Aorta (tissue), 5 donors: ENCODE measurements around the gene UBAC2. TPM values are rescaled to one million over a fixed set of nuclear protein-coding genes. Genes with fewer than 3 reads are reported as not detected.

ENCODE experiments used
- ATAC-seq: fragments of 200-7000 bp; cut with Tn5 transposase; one replicate; pipeline ENCODE4 v1.9.1; 2022; ENCODE audit warnings: moderate library complexity; ENCODE audit not compliant: low FRiP score
- DNase-seq, 2 donors: peaks; one replicate each; pipeline ENCODE4 v3.0.0-alpha.2; 2020
- H3K27ac ChIP-seq, 2 donors: one replicate each; pipeline ENCODE4 v1.5.1; 2013; ENCODE audit warnings: low read length in 2 of 2, mild to moderate bottlenecking in 2 of 2, moderate library complexity in 2 of 2, control low read depth in 1 of 2, inconsistent platforms in 1 of 2, low read depth in 1 of 2
- H3K27me3 ChIP-seq, 2 donors: one replicate each; pipeline ENCODE4 v1.6.1; 2013; ENCODE audit warnings: control low read depth in 1 of 2, low read length in 1 of 2, mild to moderate bottlenecking in 1 of 2, moderate library complexity in 1 of 2; ENCODE audit not compliant: insufficient read depth in 2 of 2, control insufficient read depth in 1 of 2
- H3K36me3 ChIP-seq, 2 donors: one replicate each; pipeline ENCODE4 v1.6.1; 2013; ENCODE audit warnings: control low read depth in 1 of 2, low read length in 1 of 2, mild to moderate bottlenecking in 1 of 2; ENCODE audit not compliant: insufficient read depth in 2 of 2, control insufficient read depth in 1 of 2
- H3K4me1 ChIP-seq, 2 donors: one replicate each; pipeline ENCODE4 v1.6.1; 2013; ENCODE audit warnings: low read length in 2 of 2, control low read depth in 1 of 2, mild to moderate bottlenecking in 1 of 2, moderate library complexity in 1 of 2; ENCODE audit not compliant: insufficient read depth in 2 of 2, control insufficient read depth in 1 of 2
- H3K4me3 ChIP-seq, 2 donors: one replicate each; pipeline ENCODE4 v1.5.1; 2013; ENCODE audit warnings: low read length in 2 of 2, control low read depth in 1 of 2, mild to moderate bottlenecking in 1 of 2
- H3K9me3 ChIP-seq: one replicate; pipeline ENCODE4 v1.6.1; 2013; ENCODE audit warnings: mild to moderate bottlenecking, low read length; ENCODE audit not compliant: control insufficient read depth
- WGBS, 2 donors: extraction: QIAGEN DNeasy Blood & Tissue Kit; methylation state at CpG; one replicate each; pipeline ENCODE4 v1.1.7; 2013; 5-methylcytosine and 5-hydroxymethylcytosine counted together
- intact Hi-C, 2 donors: fragments of 100-400 bp; cut with DNase I; formaldehyde crosslinking; loops; one replicate each; pipeline versions ENCODE4 v1.14.2 to v1.15.0; 2022
- polyA plus RNA-seq, 2 donors: library from polyadenylated mRNA; stranded (reverse); fragments of 200-250 nt; gene quantifications; one replicate each; pipeline ENCODE4 v1.2.3, GENCODE V29; 2013
- total RNA-seq, 2 donors: library from RNA; stranded (reverse); fragmentation: NEBNext Ultra II Directional; extraction: Animal tissue kit (Norgen Biotek cat#: 25700); gene quantifications; one replicate each; pipeline ENCODE4 v1.2.1, GENCODE V29; 2021
- donor health status: healthy with polysubstance abuse.
- donor health status: Bipolar disorder and iron deficiency.
- donor health status: DM: no; HTN: no; CAD: no.
- donor health status: DM: no; HTN: no; CAD: no.
- donor health status: DM: yes; HTN: yes; CAD: no.

UBAC2 gene
- total and polyA plus RNA-seq, 4 donors: 44.4 to 54.2 (median 48.5) TPM

DNA sequence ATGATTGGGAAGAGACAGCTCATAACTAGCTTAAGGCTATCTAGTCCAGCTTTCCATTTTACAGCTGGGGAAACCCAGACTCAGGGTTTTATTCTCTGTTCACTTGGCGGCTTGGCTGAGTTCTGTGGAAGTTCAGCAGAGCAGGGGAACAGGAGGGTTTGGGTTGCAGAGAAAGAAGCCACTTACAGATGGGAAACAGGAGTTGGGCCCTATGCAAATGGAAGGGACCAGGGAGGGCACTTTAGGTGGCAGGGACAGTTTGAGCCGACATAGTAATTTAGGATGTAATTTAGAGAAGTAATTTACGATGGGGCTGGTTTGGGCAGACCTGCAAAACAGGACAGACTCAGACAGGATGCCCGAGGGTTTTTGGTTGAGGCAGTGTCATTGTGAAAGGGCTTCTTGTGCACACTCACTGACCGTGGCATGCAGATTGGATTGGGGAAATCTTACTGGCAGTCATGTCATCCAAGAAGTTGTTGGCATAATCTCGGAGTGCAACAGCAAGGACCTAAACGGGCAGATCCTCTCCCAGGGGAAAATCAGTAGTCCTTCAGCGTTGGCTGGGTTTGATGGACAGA is 153.8 kb downstream of the UBAC2 start:
- ATAC-seq (no peak), DNase-seq (no peak)
- 57 to 66% methylated on average over 8 of the region's 8 CpGs for WGBS, 2 donors
- Histone ChIP-seq H3K4me1 (no peaks in the 10 kb centered on the region), H3K27ac (no peak overlapping the region), H3K4me3 (no peak overlapping the region), H3K27me3 (no peaks in the 10 kb centered on the region), H3K9me3 (no peaks in the 10 kb centered on the region), H3K36me3 (peaks cover 0 to 1% of the 10 kb centered on the region in 2 donors)
- intact Hi-C loops: no loop called here

DNA sequence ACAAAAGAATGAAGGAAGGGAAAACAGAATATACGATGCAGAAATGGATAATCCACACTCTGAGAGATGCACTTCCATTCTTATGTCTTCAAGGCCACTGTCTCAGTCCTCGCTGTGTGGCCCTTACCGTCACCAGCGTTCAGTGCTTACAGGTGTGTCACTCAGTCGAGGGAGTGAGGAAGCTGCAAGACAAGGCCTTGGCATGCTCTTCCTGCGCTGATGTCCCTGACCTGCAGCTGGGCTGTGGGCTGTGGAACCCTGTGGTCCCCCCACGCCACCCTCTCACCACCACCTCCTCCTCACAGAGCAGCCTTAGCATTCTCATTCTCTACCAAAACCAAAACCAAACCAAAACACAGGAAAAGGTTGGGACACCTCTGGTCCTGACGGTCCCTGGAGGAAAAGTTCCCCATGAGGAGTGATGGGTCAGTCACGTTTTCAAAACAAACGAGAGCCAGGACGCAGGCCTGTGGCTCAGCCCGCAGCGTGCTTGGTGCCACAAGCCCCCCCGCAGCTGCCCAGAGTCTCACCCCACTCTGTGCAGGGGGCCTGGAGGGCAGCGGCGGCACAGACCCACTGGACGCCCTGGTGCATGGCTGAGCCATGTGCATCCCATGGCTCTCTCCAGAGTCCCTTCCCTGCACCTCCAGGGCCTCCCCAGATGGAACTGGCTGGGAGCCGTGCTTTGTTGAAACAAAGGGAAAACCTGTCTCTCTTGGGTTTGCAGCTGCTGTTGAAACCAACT is 154.8 kb downstream of the UBAC2 start:
- 91 to 92% methylated on average over 18 of the region's 18 CpGs for WGBS, 2 donors
- no peaks in the 10 kb centered on the region for H3K9me3 ChIP-seq
- no peak for DNase-seq
- no peak overlapping the region for H3K4me3 ChIP-seq
- no peak overlapping the region for H3K27ac ChIP-seq
- H3K27me3 ChIP-seq: no peaks in the 10 kb centered on the region
- no peaks in the 10 kb centered on the region for H3K4me1 ChIP-seq
- peaks cover 0 to 1% of the 10 kb centered on the region in 2 donors for H3K36me3 ChIP-seq
- intact Hi-C loops: no loop called here
- no peak for ATAC-seq

GRCh38 chr13:99356012-99356261 is 155.3 kb downstream of the UBAC2 start:
- H3K27me3 ChIP-seq: no peaks in the 10 kb centered on the region
- H3K9me3 ChIP-seq: no peaks in the 10 kb centered on the region
- H3K36me3 ChIP-seq: peaks cover 0 to 1% of the 10 kb centered on the region in 2 donors
- H3K27ac ChIP-seq: peak overlapping the region in 1 of 2 donors; percentile 2
- intact Hi-C loops: no loop called here
- H3K4me1 ChIP-seq: no peaks in the 10 kb centered on the region
- WGBS, 2 donors: 19 to 20% methylated on average over 1 of the region's 1 CpG
- ATAC-seq: no peak
- no peak overlapping the region for H3K4me3 ChIP-seq
- no peak for DNase-seq

DNA sequence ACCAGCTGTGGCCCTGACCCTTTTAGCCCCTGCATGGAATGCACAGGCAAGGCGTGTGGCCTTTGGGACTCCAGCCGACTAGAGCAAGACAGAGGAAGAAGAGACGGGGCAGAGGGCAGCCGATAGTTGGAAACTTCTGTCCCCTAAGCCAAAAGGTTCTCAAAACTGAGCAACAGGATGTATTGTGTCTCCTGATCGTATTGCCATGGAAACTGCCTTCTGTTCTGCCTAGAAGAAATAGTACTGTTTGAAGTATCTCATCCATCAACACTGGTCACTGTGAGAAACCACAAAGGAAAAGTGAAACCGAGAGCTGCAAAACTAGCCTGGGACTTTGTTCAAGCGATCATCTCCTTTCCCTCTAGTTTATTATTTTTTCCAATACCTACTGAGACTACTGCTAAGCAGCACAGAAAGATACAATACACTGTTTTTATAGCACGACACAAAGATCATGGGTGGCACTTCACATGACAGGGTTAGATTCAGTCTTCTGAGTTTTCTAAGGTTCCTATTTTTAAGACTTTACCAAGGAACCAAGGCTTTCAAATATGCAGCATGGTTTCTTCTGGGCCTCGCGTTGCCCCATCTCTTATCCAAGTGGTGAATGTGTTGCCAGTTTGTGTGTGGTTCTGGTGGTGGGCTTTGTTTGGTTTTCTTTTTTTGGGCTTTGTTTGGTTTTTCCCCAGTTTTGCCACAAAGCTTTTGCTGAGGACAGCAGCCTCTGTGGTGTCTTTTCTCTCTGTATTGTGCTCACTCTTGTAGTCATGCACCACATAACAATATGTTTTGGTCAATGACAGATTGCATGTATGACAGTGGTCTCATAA is 155.8 kb downstream of the UBAC2 start:
- intact Hi-C loops: no loop called here
- H3K27ac ChIP-seq: peak overlapping the region in 1 of 2 donors; percentile 2
- peak; percentile 62 for ATAC-seq
- 45 to 50% methylated on average over 10 of the region's 10 CpGs for WGBS, 2 donors
- H3K27me3 ChIP-seq: no peaks in the 10 kb centered on the region
- H3K4me1 ChIP-seq: no peaks in the 10 kb centered on the region
- no peak for DNase-seq
- no peaks in the 10 kb centered on the region for H3K9me3 ChIP-seq
- peaks cover 0 to 1% of the 10 kb centered on the region in 2 donors for H3K36me3 ChIP-seq
- no peak overlapping the region for H3K4me3 ChIP-seq

GRCh38 chr13:99357131-99357596 is 156.5 kb downstream of the UBAC2 start:
- Histone ChIP-seq H3K27me3 (no peaks in the 10 kb centered on the region), H3K36me3 (peaks cover 0 to 1% of the 10 kb centered on the region in 2 donors), H3K4me1 (no peaks in the 10 kb centered on the region), H3K4me3 (no peak overlapping the region), H3K27ac (no peak overlapping the region), H3K9me3 (no peaks in the 10 kb centered on the region)
- ATAC-seq (no peak), DNase-seq (no peak)
- WGBS, 2 donors: 72 to 74% methylated on average over 8 of the region's 8 CpGs
- intact Hi-C loops: no loop called here

GRCh38 chr13:99357941-99358340 is 157.3 kb downstream of the UBAC2 start:
- no peaks in the 10 kb centered on the region for H3K4me1 ChIP-seq
- no peak overlapping the region for H3K27ac ChIP-seq
- WGBS, 2 donors: 97% methylated on average over 6 of the region's 6 CpGs
- no peaks in the 10 kb centered on the region for H3K27me3 ChIP-seq
- no peaks in the 10 kb centered on the region for H3K9me3 ChIP-seq
- intact Hi-C loops: no loop called here
- H3K36me3 ChIP-seq: peaks cover 0 to 1% of the 10 kb centered on the region in 2 donors
- DNase-seq: no peak
- ATAC-seq: no peak
- no peak overlapping the region for H3K4me3 ChIP-seq

GRCh38 chr13:99359528-99359927 is 158.9 kb downstream of the UBAC2 start:
- Histone ChIP-seq H3K4me1 (no peaks in the 10 kb centered on the region), H3K9me3 (no peaks in the 10 kb centered on the region), H3K36me3 (peaks cover 0 to 1% of the 10 kb centered on the region in 2 donors), H3K4me3 (no peak overlapping the region), H3K27ac (no peak overlapping the region), H3K27me3 (no peaks in the 10 kb centered on the region)
- no peak for DNase-seq
- ATAC-seq: no peak
- intact Hi-C loops: no loop called here
- WGBS, 2 donors: 86 to 88% methylated on average over 6 of the region's 6 CpGs

DNA sequence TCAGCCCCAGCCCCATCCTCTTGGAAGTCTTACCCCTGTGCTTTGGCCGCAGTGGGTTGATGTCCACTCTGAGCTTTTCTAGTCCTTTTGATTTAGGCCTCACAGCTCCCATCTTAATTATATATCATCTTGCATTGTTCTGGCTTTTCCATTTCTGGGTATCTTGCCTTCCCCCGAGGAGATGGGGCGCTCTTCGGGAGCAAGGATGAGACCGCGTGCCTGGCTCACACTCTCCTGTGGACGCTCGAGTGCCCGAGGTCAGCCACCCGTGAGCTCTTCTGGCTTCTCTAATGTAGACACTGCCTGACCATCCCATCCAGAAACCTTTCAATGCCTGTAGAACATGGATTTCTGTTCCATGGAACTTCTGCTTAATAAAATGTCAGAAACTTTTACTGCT is 160.0 kb downstream of the UBAC2 start:
- Histone ChIP-seq H3K27me3 (no peaks in the 10 kb centered on the region), H3K36me3 (peaks cover 0 to 1% of the 10 kb centered on the region in 2 donors), H3K4me1 (no peaks in the 10 kb centered on the region), H3K9me3 (no peaks in the 10 kb centered on the region), H3K27ac (no peak overlapping the region), H3K4me3 (no peak overlapping the region)
- 96% methylated on average over 10 of the region's 10 CpGs for WGBS, 2 donors
- DNase-seq: no peak
- intact Hi-C loops: loop anchor here (5.0 to 10.0 kb wide), 2 partner anchors 33 to 86 kb away; no protein-coding TSS in a partner anchor
- no peak for ATAC-seq
